SH-SY5Y (cell line): Measurements from ENCODE around the gene FBXO31.

Experiments
- GATA2 ChIP-seq: IDR thresholded peaks from 2 replicates; pipeline ENCODE4 v1.6.1; 2011; ENCODE audit warnings: mild to moderate bottlenecking, low read depth, low read length
- GATA3 ChIP-seq: IDR thresholded peaks from 2 replicates; pipeline ENCODE4 v1.6.1; 2011; ENCODE audit warnings: low read depth, mild to moderate bottlenecking, low read length, moderate library complexity

- TF ChIP-seq GATA2 (no peak), GATA3 (no peak)
These were observed 10.1 kb upstream of the FBXO31 start for GRCh38 chr16:87393680-87394055.
